Activated CD8-positive, alpha-beta T cell treated with anti-CD3 and anti-CD28 coated beads for 36 hours (primary cell): Measurements from ENCODE around the gene BAHD1. TPM values are rescaled to one million over a fixed set of nuclear protein-coding genes. Genes with fewer than 3 reads are reported as not detected.

ENCODE experiments used
- ATAC-seq: fragments of 200-7000 bp; cut with Tn5 transposase; one replicate; pipeline ENCODE4 v1.10.0; 2021; ENCODE audit warnings: mild to moderate bottlenecking, moderate library complexity
- CTCF ChIA-PET: fragments of 350-600 bp; sonication (Branson Sonifier 250); formaldehyde crosslinking; loops from one replicate; lab custom pipeline; 2021; ENCODE audit warnings: antibody characterized with exemption; lab: Charles Lee
- POLR2A ChIA-PET: fragments of 350-600 bp; sonication (Branson Sonifier 250); formaldehyde crosslinking; loops from one replicate; lab custom pipeline; 2021; ENCODE audit warnings: antibody characterized with exemption; lab: Charles Lee
- DNase-seq: peaks from one replicate; pipeline ENCODE4 v3.0.0-alpha.2; 2020
- H3K27ac Mint-ChIP-seq: one replicate; pipeline ENCODE4 v1.8.0; 2021; ENCODE audit warnings: mild to moderate bottlenecking, mixed read lengths
- H3K27me3 Mint-ChIP-seq: one replicate; pipeline ENCODE4 v1.8.0; 2021; ENCODE audit warnings: mixed read lengths
- H3K36me3 Mint-ChIP-seq: one replicate; pipeline ENCODE4 v1.8.0; 2021; ENCODE audit warnings: low read depth, mixed read lengths
- H3K4me1 Mint-ChIP-seq: one replicate; pipeline ENCODE4 v1.8.0; 2021; ENCODE audit warnings: low read depth, mixed read lengths
- H3K4me3 Mint-ChIP-seq: one replicate; pipeline ENCODE4 v1.8.0; 2021; ENCODE audit warnings: mild to moderate bottlenecking, moderate library complexity, mixed read lengths
- H3K9me3 Mint-ChIP-seq: one replicate; pipeline ENCODE4 v1.8.0; 2021; ENCODE audit warnings: mixed read lengths
- CTCF ChIP-seq: fragments of 200-600 bp; IDR thresholded peaks from one replicate; pipeline ENCODE4 v1.8.0; 2022; ENCODE audit warnings: antibody characterized with exemption, mild to moderate bottlenecking
- intact Hi-C: fragments of 100-400 bp; cut with micrococcal nuclease; formaldehyde crosslinking; loops from one replicate; pipeline ENCODE4 v1.10.0; 2022
- total RNA-seq, 2 experiments: library from RNA; stranded (reverse); gene quantifications; one replicate each; pipeline ENCODE4 v1.2.3, GENCODE V29; 2021

The BAHD1 gene
- total RNA-seq, 2 experiments from 2014 or later, result 14.7 to 17.6 TPM

- Mint-ChIP-seq H3K9me3 (no peaks in the 10 kb centered on the region), H3K27ac (peak overlapping the region; percentile 82), H3K36me3 (peaks cover 13% of the 10 kb centered on the region), H3K27me3 (no peaks in the 10 kb centered on the region), H3K4me1 (peaks cover 31% of the 10 kb centered on the region), H3K4me3 (no peak overlapping the region)
- POLR2A ChIA-PET, result interaction anchor here (1.5 kb wide), 1 partner anchor 24 kb away, joined by 4 read pairs; no protein-coding TSS in a partner anchor
- intact Hi-C loops, result no loop called here
- DNase-seq (no peak), ATAC-seq (no peak)
- CTCF ChIA-PET, result no interaction called here
- TF ChIP-seq CTCF, result no peak
Measured at GRCh38 chr15:40466426-40467260, 25.9 kb downstream of the BAHD1 start.

- peak overlapping the region; percentile 82 for H3K27ac Mint-ChIP-seq
Measured at GRCh38 chr15:40467261-40467615, 26.5 kb downstream of the BAHD1 start.

DNA sequence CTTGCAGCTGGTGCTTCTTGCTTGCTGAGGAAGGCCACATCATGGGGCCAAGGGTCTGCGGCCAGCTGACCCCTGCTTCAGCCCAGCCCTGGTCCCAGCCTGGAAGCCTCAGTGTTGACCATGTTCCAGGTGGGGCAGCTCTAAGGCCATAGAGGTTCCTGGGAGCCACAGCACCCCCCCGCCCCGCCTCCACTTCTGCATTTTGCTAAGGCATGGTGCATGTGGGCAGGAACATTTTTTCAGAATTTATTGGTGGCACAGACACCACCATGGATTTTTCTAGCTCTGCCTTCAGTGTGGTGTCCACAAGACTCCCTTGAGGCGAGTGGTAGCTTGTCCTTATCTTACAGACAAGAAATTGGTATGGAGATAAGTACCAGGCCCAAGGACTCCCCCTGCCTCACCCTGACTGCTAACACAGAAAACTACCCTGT lies 28.2 kb downstream of the BAHD1 start:
- Mint-ChIP-seq H3K4me1 (peaks cover 42% of the 10 kb centered on the region), H3K27ac (peak overlapping the region; percentile 36), H3K27me3 (no peaks in the 10 kb centered on the region), H3K4me3 (no peak overlapping the region), H3K9me3 (no peaks in the 10 kb centered on the region), H3K36me3 (peaks cover 13% of the 10 kb centered on the region)
- ATAC-seq, result no peak
- ChIA-PET POLR2A (interaction anchor here (1.1 to 1.6 kb wide), 2 partner anchors 9 to 11 kb away, joined by 4 to 9 read pairs; no protein-coding TSS in a partner anchor), CTCF (interaction anchor here (1.6 kb wide), 1 partner anchor 124 kb away, joined by 7 read pairs; no protein-coding TSS in a partner anchor)
- DNase-seq, result no peak
- intact Hi-C loops, result no loop called here
- TF ChIP-seq CTCF, result no peak

More at GRCh38 chr15:40467261-40467615, 26.5 kb downstream of the BAHD1 start:
- ChIA-PET POLR2A (no interaction called here), CTCF (no interaction called here)
- Mint-ChIP-seq H3K9me3 (no peaks in the 10 kb centered on the region), H3K4me1 (peaks cover 35% of the 10 kb centered on the region), H3K4me3 (no peak overlapping the region), H3K36me3 (peaks cover 13% of the 10 kb centered on the region), H3K27me3 (no peaks in the 10 kb centered on the region)
- ATAC-seq (no peak), DNase-seq (no peak)
- intact Hi-C loops, result no loop called here
- TF ChIP-seq CTCF, result no peak

GRCh38 chr15:40469776-40470390 lies 29.1 kb downstream of the BAHD1 start:
- Mint-ChIP-seq H3K9me3 (no peaks in the 10 kb centered on the region), H3K27me3 (no peaks in the 10 kb centered on the region), H3K4me3 (peak overlapping the region; percentile 32), H3K27ac (peak overlapping the region; percentile 36), H3K4me1 (peaks cover 44% of the 10 kb centered on the region), H3K36me3 (peaks cover 13% of the 10 kb centered on the region)
- TF ChIP-seq CTCF, result no peak
- DNase-seq, result no peak
- intact Hi-C loops, result no loop called here
- CTCF ChIA-PET, result interaction anchor here (1.1 to 1.6 kb wide), 5 partner anchors 19 to 209 kb away, joined by 3 to 7 read pairs (median 3); no protein-coding TSS in a partner anchor
- ATAC-seq, result no peak
- POLR2A ChIA-PET, result interaction anchor here (1.0 to 1.8 kb wide), 4 partner anchors 10 to 99 kb away, joined by 3 to 9 read pairs (median 6); partner anchors contain the start of gene RPUSD2
